OCI-LY7 (cell line): Measurements from ENCODE around the gene CA10. TPM values are rescaled to one million over a fixed set of nuclear protein-coding genes. Genes with fewer than 3 reads are reported as not detected.

Experiments
- BruUV-seq: library from RNA; stranded (reverse); fragments of 400-500 nt; replicated peaks from 2 replicates; lab custom pipeline; 2021; lab: Mats Ljungman, UMichigan
- CTCF ChIA-PET: fragments of 300-600 bp; sonication (Branson Sonifier 250); formaldehyde crosslinking; loops from one replicate; lab custom pipeline; 2022; ENCODE audit warnings: antibody characterized with exemption; ENCODE audit not compliant: unreplicated experiment; lab: Charles Lee
- POLR2A ChIA-PET: fragments of 300-600 bp; sonication (Branson Sonifier 250); formaldehyde crosslinking; loops from one replicate; lab custom pipeline; 2022; ENCODE audit warnings: antibody characterized with exemption; lab: Charles Lee
- DNase-seq: peaks from one replicate; pipeline ENCODE4 v3.0.0-alpha.2; 2015; ENCODE audit warnings: low spot score
- H2AFZ ChIP-seq: fragments of 200-600 bp; sonication (generic), shearing (Covaris generic); 2 replicates; pipeline ENCODE4 v1.6.1; 2014; ENCODE audit warnings: mild to moderate bottlenecking, antibody characterized with exemption, low read length, moderate library complexity
- H3K27ac ChIP-seq: fragments of 200-600 bp; sonication (generic); 2 replicates; pipeline ENCODE4 v1.5.1; 2014; ENCODE audit warnings: mixed run types, low read depth, mild to moderate bottlenecking, moderate library complexity, low read length, inconsistent platforms; ENCODE audit not compliant: poor library complexity, severe bottlenecking
- H3K36me3 ChIP-seq: fragments of 200-600 bp; sonication (generic); 2 replicates; pipeline ENCODE4 v1.6.1; 2014; ENCODE audit warnings: mild to moderate bottlenecking, antibody characterized with exemption, low read length, moderate library complexity, mixed read lengths; ENCODE audit not compliant: insufficient read depth
- H3K4me1 ChIP-seq: fragments of 200-600 bp; sonication (generic); 2 replicates; pipeline ENCODE4 v1.5.1; 2014; ENCODE audit warnings: mild to moderate bottlenecking, low read length; ENCODE audit not compliant: insufficient read depth, poor library complexity, severe bottlenecking
- H3K4me2 ChIP-seq: fragments of 200-600 bp; sonication (generic); 2 replicates; pipeline ENCODE4 v1.6.1; 2014; ENCODE audit warnings: mild to moderate bottlenecking, low read length
- H3K4me3 ChIP-seq: fragments of 200-600 bp; sonication (generic); 2 replicates; pipeline ENCODE4 v1.5.1; 2014; ENCODE audit warnings: mild to moderate bottlenecking, low read depth, low read length; ENCODE audit not compliant: poor library complexity, severe bottlenecking
- H3K79me2 ChIP-seq: fragments of 200-600 bp; sonication (generic); 2 replicates; pipeline ENCODE4 v1.6.1; 2016; ENCODE audit warnings: low read depth, mild to moderate bottlenecking, low read length, moderate library complexity, mixed read lengths; ENCODE audit not compliant: insufficient read depth
- H3K9me2 ChIP-seq: fragments of 200-600 bp; sonication (generic); 2 replicates; pipeline ENCODE4 v1.6.1; 2016; ENCODE audit warnings: mild to moderate bottlenecking, low read length, mixed read lengths; ENCODE audit not compliant: insufficient read depth
- H3K9me3 ChIP-seq: fragments of 200-600 bp; sonication (generic); 2 replicates; pipeline ENCODE4 v1.6.1; 2014; ENCODE audit warnings: mild to moderate bottlenecking, mixed run types, low read length, mixed read lengths
- H4K20me1 ChIP-seq: fragments of 200-600 bp; sonication (generic); 2 replicates; pipeline ENCODE4 v1.6.1; 2014; ENCODE audit warnings: mild to moderate bottlenecking, antibody characterized with exemption, low read length, moderate library complexity, mixed read lengths; ENCODE audit not compliant: insufficient read depth
- CTCF ChIP-seq: fragments of 200-600 bp; sonication (generic); conservative IDR thresholded peaks from 2 replicates; pipeline ENCODE4 v1.5.1; 2014; ENCODE audit warnings: mild to moderate bottlenecking, antibody characterized with exemption, low read length, moderate library complexity, mixed read lengths
- EZH2phosphoT487 ChIP-seq: fragments of 200-600 bp; sonication (generic); IDR thresholded peaks from 2 replicates; pipeline ENCODE4 v1.6.1; 2018; ENCODE audit warnings: low read depth, borderline replicate concordance, mild to moderate bottlenecking, mixed run types, antibody characterized with exemption, low read length, moderate library complexity, mixed read lengths
- intact Hi-C: fragments of 100-400 bp; cut with micrococcal nuclease; formaldehyde crosslinking; loops from one replicate; pipeline ENCODE4 v1.10.0; 2022; ENCODE audit not compliant: unreplicated experiment
- total RNA-seq, 2 experiments: library from RNA; depleted of rRNA in 1 of 2; stranded (reverse); fragments of >200 nt in 1 of 2; shearing (Covaris generic) in 1 of 2; gene quantifications; 2 replicates each; pipeline ENCODE4 v1.2.3, GENCODE V29; 2014 to 2022

The CA10 gene
- total RNA-seq, 2 experiments from 2014 or later = not detected

GRCh38 chr17:51797150-51797549, 361.4 kb downstream of the CA10 start:
- no peaks in the 10 kb centered on the region for H3K9me2 ChIP-seq
- H3K4me1 ChIP-seq = no peaks in the 10 kb centered on the region
- H3K79me2 ChIP-seq = no peaks in the 10 kb centered on the region
- CTCF ChIA-PET = no interaction called here
- DNase-seq = no peak
- no peak overlapping the region for H3K27ac ChIP-seq
- intact Hi-C loops = no loop called here
- no peak overlapping the region for H3K4me3 ChIP-seq
- H3K9me3 ChIP-seq = no peaks in the 10 kb centered on the region
- no peak overlapping the region for H3K4me2 ChIP-seq
- no peaks in the 10 kb centered on the region for H4K20me1 ChIP-seq
- no TSS peak for BruUV-seq
- no peaks in the 10 kb centered on the region for H3K36me3 ChIP-seq
- no peak for TF ChIP-seq CTCF
- no peak overlapping the region for H2AFZ ChIP-seq
- POLR2A ChIA-PET = no interaction called here

- intact Hi-C loops = no loop called here
- Histone ChIP-seq H3K9me3 (no peaks in the 10 kb centered on the region), H3K4me2 (no peak overlapping the region), H3K9me2 (no peaks in the 10 kb centered on the region), H4K20me1 (no peaks in the 10 kb centered on the region), H3K27ac (no peak overlapping the region), H3K36me3 (no peaks in the 10 kb centered on the region), H3K79me2 (no peaks in the 10 kb centered on the region), H2AFZ (no peak overlapping the region), H3K4me3 (no peak overlapping the region), H3K4me1 (no peaks in the 10 kb centered on the region)
- DNase-seq = no peak
- CTCF ChIA-PET = no interaction called here
- TF ChIP-seq CTCF (no peak), EZH2phosphoT487 (no peak)
- no TSS peak for BruUV-seq
- POLR2A ChIA-PET = no interaction called here
Observed at GRCh38 chr17:51796026-51796425, 362.5 kb downstream of the CA10 start.

- Histone ChIP-seq H3K79me2 (no peaks in the 10 kb centered on the region), H3K36me3 (no peaks in the 10 kb centered on the region), H3K9me2 (no peaks in the 10 kb centered on the region), H3K9me3 (no peaks in the 10 kb centered on the region), H3K27ac (no peak overlapping the region), H3K4me2 (no peak overlapping the region), H3K4me1 (no peaks in the 10 kb centered on the region), H3K4me3 (no peak overlapping the region), H2AFZ (no peak overlapping the region), H4K20me1 (no peaks in the 10 kb centered on the region)
- BruUV-seq = no TSS peak
- ChIA-PET CTCF (no interaction called here), POLR2A (no interaction called here)
- no peak for DNase-seq
- intact Hi-C loops = no loop called here
- TF ChIP-seq CTCF (no peak), EZH2phosphoT487 (no peak)
Observed at GRCh38 chr17:51795401-51795800, 363.1 kb downstream of the CA10 start.
